NT2/D1 (cell line): ENCODE results near the gene HSP90AA1.

Experiments used
- YY1 ChIP-seq: IDR thresholded peaks from 2 replicates; pipeline ENCODE4 v1.6.1; 2011; ENCODE audit not compliant: insufficient read length, insufficient read depth
- ZNF274 ChIP-seq: IDR thresholded peaks from 2 replicates; pipeline ENCODE4 v1.6.1; 2011; ENCODE audit warnings: mild to moderate bottlenecking, low read depth, low read length

- no peak for TF ChIP-seq ZNF274
- no peak for TF ChIP-seq YY1
Measured at GRCh38 chr14:102056694-102057442, 30.0 kb downstream of the HSP90AA1 start.
